ENCODE data around the gene C18orf32.

GRCh38 chr18:49487711-49488310 is 777 bp upstream of the C18orf32 start:
- no peak for TF ChIP-seq CTCF (IDR thresholded peaks at IDR 0.05)
- TF ChIP-seq POLR2A (IDR thresholded peaks at IDR 0.05; ENCODE audit: low read depth) = no peak
- TF ChIP-seq POLR2AphosphoS5 (IDR thresholded peaks at IDR 0.05) = no peak

Data from esophagus muscularis mucosa (tissue), 3 donors.